Panc1 (cell line): Measurements from ENCODE around the gene ZFPL1. TPM values are rescaled to one million over a fixed set of nuclear protein-coding genes. Genes with fewer than 3 reads are reported as not detected.
A peak's percentile ranks its signal among the peaks of the same experiment; 100 is the strongest.

Experiments
- ATAC-seq: fragments of 200-7000 bp; cut with Tn5 transposase; 2 replicates; pipeline ENCODE4 v1.9.1; 2020; ENCODE audit warnings: mild to moderate bottlenecking, moderate library complexity
- BruUV-seq: library from RNA; stranded (reverse); fragments of 400-500 nt; replicated peaks from 2 replicates; lab custom pipeline; 2021; lab: Mats Ljungman, UMichigan
- CTCF ChIA-PET: fragments of 300-600 bp; sonication (Branson Sonifier 250); formaldehyde crosslinking; loops from one replicate; lab custom pipeline; 2022; ENCODE audit warnings: antibody characterized with exemption; lab: Charles Lee
- POLR2A ChIA-PET: fragments of 300-600 bp; sonication (Branson Sonifier 250); formaldehyde crosslinking; loops from one replicate; lab custom pipeline; 2022; ENCODE audit warnings: antibody characterized with exemption; lab: Charles Lee
- DNase-seq: peaks from one replicate; pipeline ENCODE4 v3.0.0-alpha.2; 2010; ENCODE audit warnings: low read depth, low spot score
- H3K27ac ChIP-seq: 2 replicates; pipeline ENCODE4 v1.5.1; 2011; ENCODE audit warnings: mild to moderate bottlenecking, low read length, inconsistent platforms
- H3K27me3 ChIP-seq: fragments of 200-500 bp; sonication (Bioruptor generic); 2 replicates; pipeline ENCODE4 v1.6.0; 2014; ENCODE audit warnings: low read length, inconsistent platforms; ENCODE audit not compliant: control insufficient read depth, insufficient read depth
- H3K36me3 ChIP-seq: fragments of 200-500 bp; sonication (Bioruptor generic); 2 replicates; pipeline ENCODE4 v1.5.1; 2014; ENCODE audit warnings: inconsistent platforms, mild to moderate bottlenecking, low read length, moderate library complexity; ENCODE audit not compliant: control insufficient read depth, insufficient read depth
- H3K4me1 ChIP-seq: 2 replicates; pipeline ENCODE4 v1.5.1; 2011; ENCODE audit warnings: inconsistent platforms, mild to moderate bottlenecking, low read length, moderate library complexity; ENCODE audit not compliant: control insufficient read depth, insufficient read depth
- H3K4me3 ChIP-seq, 2 experiments: 2 replicates each; pipeline ENCODE4 v1.5.1; 2011 to 2012; ENCODE audit warnings: low read depth in 2 of 2, low read length in 2 of 2, mild to moderate bottlenecking in 2 of 2, inconsistent platforms in 1 of 2, moderate library complexity in 1 of 2
- H3K9me3 ChIP-seq: fragments of 200-500 bp; sonication (Bioruptor generic); 2 replicates; pipeline ENCODE4 v1.5.1; 2014; ENCODE audit warnings: low read depth, mild to moderate bottlenecking, inconsistent platforms, low read length, moderate library complexity; ENCODE audit not compliant: control insufficient read depth, insufficient read depth
- POLR2AphosphoS5 ChIP-seq: IDR thresholded peaks from 2 replicates; pipeline ENCODE4 v1.6.1; 2012; ENCODE audit warnings: mild to moderate bottlenecking, low read depth, low read length, moderate library complexity
- SIN3A ChIP-seq: IDR thresholded peaks from 2 replicates; pipeline ENCODE4 v1.6.1; 2012; ENCODE audit warnings: low read depth, mild to moderate bottlenecking, low read length, moderate library complexity, borderline replicate concordance; ENCODE audit not compliant: insufficient read depth
- in situ Hi-C: cut with HindIII; loops from 2 replicates; pipeline ENCODE4 v1.10.0; 2016; ENCODE audit warnings: low sequenced_read_pairs, low pct_unique_long_range_greater_than_20kb
- intact Hi-C: fragments of 100-400 bp; cut with micrococcal nuclease; formaldehyde crosslinking; loops from one replicate; pipeline ENCODE4 v1.10.0; 2022; ENCODE audit not compliant: unreplicated experiment
- total RNA-seq: library from RNA; stranded (reverse); gene quantifications from one replicate; pipeline ENCODE4 v1.2.1, GENCODE V29; 2021; ENCODE audit not compliant: unreplicated experiment
- TF ChIP-seq, protein P1 (sequence below), 2 experiments: IDR thresholded peaks; 2 replicates each; pipeline ENCODE4 v1.6.1; 2011 to 2012; ENCODE audit warnings: low read depth in 2 of 2, control low read depth in 1 of 2, low read length in 1 of 2, mild to moderate bottlenecking in 1 of 2, moderate library complexity in 1 of 2; ENCODE audit not compliant: insufficient read depth in 1 of 2
- TF ChIP-seq, protein P2 (sequence below): fragments of 450-650 bp; IDR thresholded peaks from 2 replicates; pipeline ENCODE4 v1.5.1; 2017; ENCODE audit warnings: mild to moderate bottlenecking

Gene ZFPL1
- total RNA-seq, 1 experiment from 2014 or later: 68.4 TPM

DNA sequence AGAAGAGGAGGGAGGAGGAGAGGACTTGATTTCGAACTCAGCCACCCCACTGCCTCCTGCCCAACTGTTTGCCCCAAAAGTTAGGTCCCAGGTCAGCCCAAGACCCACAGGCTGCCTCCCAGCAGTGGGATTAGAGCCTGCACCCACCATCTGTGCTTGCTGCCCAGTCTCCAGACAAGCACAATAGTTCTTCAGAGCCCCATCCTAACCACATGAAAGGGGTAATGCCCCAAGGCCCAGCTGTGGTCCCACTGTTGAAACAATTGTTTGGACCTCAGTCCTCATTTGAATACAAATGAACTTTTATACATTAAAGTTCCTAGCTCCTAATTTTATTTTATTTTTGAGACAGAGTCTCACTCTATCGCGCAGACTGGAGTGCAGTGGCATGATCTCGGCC, 6.6 kb downstream of the ZFPL1 start:
- Histone ChIP-seq H3K9me3 (no peaks in the 10 kb centered on the region), H3K36me3 (no peaks in the 10 kb centered on the region), H3K4me1 (no peaks in the 10 kb centered on the region), H3K27me3 (no peaks in the 10 kb centered on the region), H3K27ac (no peak overlapping the region), H3K4me3 (no peak overlapping the region)
- POLR2A ChIA-PET: no interaction called here
- intact Hi-C loops: no loop called here
- CTCF ChIA-PET: no interaction called here
- TF ChIP-seq, protein P1, sequence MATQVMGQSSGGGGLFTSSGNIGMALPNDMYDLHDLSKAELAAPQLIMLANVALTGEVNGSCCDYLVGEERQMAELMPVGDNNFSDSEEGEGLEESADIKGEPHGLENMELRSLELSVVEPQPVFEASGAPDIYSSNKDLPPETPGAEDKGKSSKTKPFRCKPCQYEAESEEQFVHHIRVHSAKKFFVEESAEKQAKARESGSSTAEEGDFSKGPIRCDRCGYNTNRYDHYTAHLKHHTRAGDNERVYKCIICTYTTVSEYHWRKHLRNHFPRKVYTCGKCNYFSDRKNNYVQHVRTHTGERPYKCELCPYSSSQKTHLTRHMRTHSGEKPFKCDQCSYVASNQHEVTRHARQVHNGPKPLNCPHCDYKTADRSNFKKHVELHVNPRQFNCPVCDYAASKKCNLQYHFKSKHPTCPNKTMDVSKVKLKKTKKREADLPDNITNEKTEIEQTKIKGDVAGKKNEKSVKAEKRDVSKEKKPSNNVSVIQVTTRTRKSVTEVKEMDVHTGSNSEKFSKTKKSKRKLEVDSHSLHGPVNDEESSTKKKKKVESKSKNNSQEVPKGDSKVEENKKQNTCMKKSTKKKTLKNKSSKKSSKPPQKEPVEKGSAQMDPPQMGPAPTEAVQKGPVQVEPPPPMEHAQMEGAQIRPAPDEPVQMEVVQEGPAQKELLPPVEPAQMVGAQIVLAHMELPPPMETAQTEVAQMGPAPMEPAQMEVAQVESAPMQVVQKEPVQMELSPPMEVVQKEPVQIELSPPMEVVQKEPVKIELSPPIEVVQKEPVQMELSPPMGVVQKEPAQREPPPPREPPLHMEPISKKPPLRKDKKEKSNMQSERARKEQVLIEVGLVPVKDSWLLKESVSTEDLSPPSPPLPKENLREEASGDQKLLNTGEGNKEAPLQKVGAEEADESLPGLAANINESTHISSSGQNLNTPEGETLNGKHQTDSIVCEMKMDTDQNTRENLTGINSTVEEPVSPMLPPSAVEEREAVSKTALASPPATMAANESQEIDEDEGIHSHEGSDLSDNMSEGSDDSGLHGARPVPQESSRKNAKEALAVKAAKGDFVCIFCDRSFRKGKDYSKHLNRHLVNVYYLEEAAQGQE (IDR thresholded peaks at IDR 0.05; ENCODE audit: insufficient read depth in 1 of 2, low read depth in 2 of 2, low read length in 1 of 2): no peak
- in situ Hi-C loops: no loop called here
- DNase-seq (no peak), ATAC-seq (no peak)
- no TSS peak for BruUV-seq

DNA sequence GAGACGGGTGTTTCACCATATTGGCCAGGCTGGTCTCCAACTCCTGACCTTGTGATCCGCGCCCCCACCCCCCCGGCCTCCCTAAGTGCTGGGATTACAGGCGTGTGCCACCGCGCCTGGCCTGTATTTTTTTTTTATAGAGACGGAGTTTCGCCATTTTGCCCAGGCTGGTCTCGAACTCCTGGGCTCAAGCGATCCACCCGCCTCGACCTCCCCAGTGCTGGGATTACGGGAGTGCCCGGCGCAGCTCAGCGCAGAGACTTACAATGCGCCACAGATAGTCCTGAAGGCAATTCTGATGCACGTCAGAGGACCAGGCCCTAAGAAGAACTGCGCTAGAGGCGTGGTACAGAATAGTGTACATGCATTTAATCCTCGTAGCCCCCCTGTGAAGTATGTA, 11.4 kb downstream of the ZFPL1 start:
- Histone ChIP-seq H3K27me3 (no peaks in the 10 kb centered on the region), H3K4me3 (peak overlapping the region in 1 of 2 experiments; percentile 88; a peak in 2 of 4 replicates), H3K36me3 (no peaks in the 10 kb centered on the region), H3K4me1 (peaks cover 5% of the 10 kb centered on the region), H3K9me3 (no peaks in the 10 kb centered on the region), H3K27ac (peak overlapping the region; percentile 80)
- CTCF ChIA-PET: no interaction called here
- no peak for ATAC-seq
- in situ Hi-C loops (no loop called here), intact Hi-C loops (no loop called here)
- no TSS peak for BruUV-seq
- TF ChIP-seq POLR2AphosphoS5: no peak
- TF ChIP-seq, protein P1 (IDR thresholded peaks at IDR 0.05; ENCODE audit: insufficient read depth in 1 of 2, low read depth in 2 of 2, low read length in 1 of 2): no peak
- TF ChIP-seq, protein P2, sequence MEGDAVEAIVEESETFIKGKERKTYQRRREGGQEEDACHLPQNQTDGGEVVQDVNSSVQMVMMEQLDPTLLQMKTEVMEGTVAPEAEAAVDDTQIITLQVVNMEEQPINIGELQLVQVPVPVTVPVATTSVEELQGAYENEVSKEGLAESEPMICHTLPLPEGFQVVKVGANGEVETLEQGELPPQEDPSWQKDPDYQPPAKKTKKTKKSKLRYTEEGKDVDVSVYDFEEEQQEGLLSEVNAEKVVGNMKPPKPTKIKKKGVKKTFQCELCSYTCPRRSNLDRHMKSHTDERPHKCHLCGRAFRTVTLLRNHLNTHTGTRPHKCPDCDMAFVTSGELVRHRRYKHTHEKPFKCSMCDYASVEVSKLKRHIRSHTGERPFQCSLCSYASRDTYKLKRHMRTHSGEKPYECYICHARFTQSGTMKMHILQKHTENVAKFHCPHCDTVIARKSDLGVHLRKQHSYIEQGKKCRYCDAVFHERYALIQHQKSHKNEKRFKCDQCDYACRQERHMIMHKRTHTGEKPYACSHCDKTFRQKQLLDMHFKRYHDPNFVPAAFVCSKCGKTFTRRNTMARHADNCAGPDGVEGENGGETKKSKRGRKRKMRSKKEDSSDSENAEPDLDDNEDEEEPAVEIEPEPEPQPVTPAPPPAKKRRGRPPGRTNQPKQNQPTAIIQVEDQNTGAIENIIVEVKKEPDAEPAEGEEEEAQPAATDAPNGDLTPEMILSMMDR: no peak
- TF ChIP-seq SIN3A: no peak
- POLR2A ChIA-PET: interaction anchor here (0.5 to 0.6 kb wide), 3 partner anchors 36 to 246 kb away, joined by 3 to 12 read pairs (median 12); no protein-coding TSS in a partner anchor
- no peak for DNase-seq
